ENCODE data around the gene PAX8. TPM values are rescaled to one million over a fixed set of nuclear protein-coding genes. Genes with fewer than 3 reads are reported as not detected.
"Not testable (repeated sequence)": the region's sequence is repeated elsewhere in the genome, so short reads cannot be mapped to it uniquely, and the experiment has no call there.

PAX8 gene
- total RNA-seq, 1 donor from 2014 or later, result not detected

- no peak for TF ChIP-seq CTCF (IDR thresholded peaks at IDR 0.05; ENCODE audit: insufficient read depth, low read length, severe bottlenecking)
- Histone ChIP-seq H3K4me3 (ENCODE audit: low read depth, low read length) (no peak overlapping the region), H3K27me3 (ENCODE audit: control insufficient read depth, insufficient read depth, low read length) (no peaks in the 10 kb centered on the region), H3K36me3 (ENCODE audit: control insufficient read depth, insufficient read depth, low read length) (no peaks in the 10 kb centered on the region)
- DNase-seq (ENCODE audit: low read depth), result no peak
- no peak for FAIRE-seq
Observed at GRCh38 chr2:113238871-113239839, 39.6 kb downstream of the PAX8 start.

- FAIRE-seq, result no peak
- DNase-seq (ENCODE audit: low read depth), result no peak
- Histone ChIP-seq H3K4me3 (ENCODE audit: low read depth, low read length) (no peak overlapping the region), H3K27me3 (ENCODE audit: control insufficient read depth, insufficient read depth, low read length) (no peaks in the 10 kb centered on the region), H3K36me3 (ENCODE audit: control insufficient read depth, insufficient read depth, low read length) (no peaks in the 10 kb centered on the region)
- TF ChIP-seq CTCF (IDR thresholded peaks at IDR 0.05; ENCODE audit: insufficient read depth, low read length, severe bottlenecking), result no peak
Observed at GRCh38 chr2:113237604-113238160, 41.0 kb downstream of the PAX8 start.

GRCh38 chr2:113236367-113237159 is 42.2 kb downstream of the PAX8 start:
- H3K36me3 ChIP-seq (ENCODE audit: control insufficient read depth, insufficient read depth, low read length), result no peaks in the 10 kb centered on the region
- peak overlapping the region; percentile 12 for H3K4me3 ChIP-seq (ENCODE audit: low read depth, low read length)
- no peak for TF ChIP-seq CTCF (IDR thresholded peaks at IDR 0.05; ENCODE audit: insufficient read depth, low read length, severe bottlenecking)
- H3K27me3 ChIP-seq (ENCODE audit: control insufficient read depth, insufficient read depth, low read length), result no peaks in the 10 kb centered on the region
- DNase-seq (ENCODE audit: low read depth) (no peak), FAIRE-seq (no peak)

- not testable (repeated sequence) for H3K36me3 ChIP-seq (ENCODE audit: control insufficient read depth, insufficient read depth, low read length); FAIRE-seq; H3K27me3 ChIP-seq (ENCODE audit: control insufficient read depth, insufficient read depth, low read length)
- peak; percentile 54 for DNase-seq (ENCODE audit: low read depth)
- peak overlapping the region; percentile 33 for H3K4me3 ChIP-seq (ENCODE audit: low read depth, low read length)
Observed at GRCh38 chr2:113235347-113236226, 43.1 kb downstream of the PAX8 start.

GRCh38 chr2:113234721-113235346 is 43.9 kb downstream of the PAX8 start:
- Histone ChIP-seq H3K36me3 (ENCODE audit: control insufficient read depth, insufficient read depth, low read length) (no peaks in the 10 kb centered on the region), H3K4me3 (ENCODE audit: low read depth, low read length) (peak overlapping the region; percentile 33), H3K27me3 (ENCODE audit: control insufficient read depth, insufficient read depth, low read length) (no peaks in the 10 kb centered on the region)
- no peak for TF ChIP-seq CTCF (IDR thresholded peaks at IDR 0.05; ENCODE audit: insufficient read depth, low read length, severe bottlenecking)
- FAIRE-seq, result no peak
- no peak for DNase-seq (ENCODE audit: low read depth)
